OCI-LY1 (cell line): Measurements from ENCODE around the gene AGBL1.

Source experiments
- H2AFZ ChIP-seq: fragments of 200-600 bp; sonication (generic), shearing (Covaris generic); 2 replicates; pipeline ENCODE4 v1.6.0; 2014; ENCODE audit warnings: antibody characterized with exemption, mild to moderate bottlenecking, low read length
- H3F3A ChIP-seq: fragments of 200-600 bp; sonication (generic), shearing (Covaris generic); 2 replicates; pipeline ENCODE4 v1.6.0; 2014; ENCODE audit warnings: mild to moderate bottlenecking, antibody characterized with exemption, low read length, moderate library complexity; ENCODE audit not compliant: insufficient read depth
- H3K27ac ChIP-seq: fragments of 200-600 bp; sonication (generic); 2 replicates; pipeline ENCODE4 v1.5.1; 2014; ENCODE audit warnings: low read length, mixed run types, mild to moderate bottlenecking, low read depth; ENCODE audit not compliant: poor library complexity, severe bottlenecking
- H3K27me3 ChIP-seq: fragments of 200-600 bp; sonication (generic); 2 replicates; pipeline ENCODE4 v1.6.0; 2014; ENCODE audit warnings: antibody characterized with exemption, mild to moderate bottlenecking, low read length, moderate library complexity; ENCODE audit not compliant: insufficient read depth
- H3K36me3 ChIP-seq: fragments of 200-600 bp; sonication (generic); 2 replicates; pipeline ENCODE4 v1.6.1; 2014; ENCODE audit warnings: mild to moderate bottlenecking, antibody characterized with exemption, low read length, moderate library complexity, mixed read lengths; ENCODE audit not compliant: insufficient read depth
- H3K4me1 ChIP-seq: fragments of 200-600 bp; sonication (generic); 2 replicates; pipeline ENCODE4 v1.5.1; 2014; ENCODE audit warnings: mild to moderate bottlenecking, low read length, moderate library complexity; ENCODE audit not compliant: insufficient read depth, severe bottlenecking
- H3K4me2 ChIP-seq: fragments of 200-600 bp; sonication (generic), shearing (Covaris generic); 2 replicates; pipeline ENCODE4 v1.6.1; 2014; ENCODE audit warnings: low read length
- H3K4me3 ChIP-seq: fragments of 200-600 bp; sonication (generic); 2 replicates; pipeline ENCODE4 v1.5.1; 2014; ENCODE audit warnings: low read length, low read depth, mild to moderate bottlenecking, mixed read lengths; ENCODE audit not compliant: poor library complexity, severe bottlenecking
- H3K79me2 ChIP-seq: fragments of 200-600 bp; shearing (Covaris generic); 2 replicates; pipeline ENCODE4 v1.6.1; 2016; ENCODE audit warnings: mixed run types, low read length, mixed read lengths; ENCODE audit not compliant: insufficient read depth
- H3K9ac ChIP-seq: fragments of 200-600 bp; sonication (generic), shearing (Covaris generic); 2 replicates; pipeline ENCODE4 v1.6.1; 2014; ENCODE audit warnings: mild to moderate bottlenecking, low read length, mixed read lengths
- H3K9me2 ChIP-seq: fragments of 200-600 bp; sonication (generic), shearing (Covaris generic); 2 replicates; pipeline ENCODE4 v1.6.1; 2014; ENCODE audit warnings: low read depth, mild to moderate bottlenecking, low read length, mixed read lengths
- H3K9me3 ChIP-seq: fragments of 200-600 bp; shearing (Covaris generic); 2 replicates; pipeline ENCODE4 v1.6.1; 2014; ENCODE audit warnings: low read length, mixed read lengths
- H4K20me1 ChIP-seq: fragments of 200-600 bp; sonication (generic), shearing (Covaris generic); 2 replicates; pipeline ENCODE4 v1.6.0; 2016; ENCODE audit warnings: mild to moderate bottlenecking, low read length; ENCODE audit not compliant: insufficient read depth
- EZH2 ChIP-seq: fragments of 200-600 bp; sonication (generic), shearing (Covaris generic); IDR thresholded peaks from 2 replicates; pipeline ENCODE4 v1.8.0; 2017; ENCODE audit warnings: borderline replicate concordance, mixed run types, mild to moderate bottlenecking, antibody characterized with exemption, low read length, moderate library complexity, mixed read lengths
- TF ChIP-seq, protein P1 (sequence below): fragments of 200-600 bp; sonication (generic), shearing (Covaris generic); IDR thresholded peaks from 2 replicates; pipeline ENCODE4 v1.5.1; 2017; ENCODE audit warnings: mild to moderate bottlenecking, antibody characterized with exemption, low read length, moderate library complexity, mixed read lengths

Gene AGBL1

DNA sequence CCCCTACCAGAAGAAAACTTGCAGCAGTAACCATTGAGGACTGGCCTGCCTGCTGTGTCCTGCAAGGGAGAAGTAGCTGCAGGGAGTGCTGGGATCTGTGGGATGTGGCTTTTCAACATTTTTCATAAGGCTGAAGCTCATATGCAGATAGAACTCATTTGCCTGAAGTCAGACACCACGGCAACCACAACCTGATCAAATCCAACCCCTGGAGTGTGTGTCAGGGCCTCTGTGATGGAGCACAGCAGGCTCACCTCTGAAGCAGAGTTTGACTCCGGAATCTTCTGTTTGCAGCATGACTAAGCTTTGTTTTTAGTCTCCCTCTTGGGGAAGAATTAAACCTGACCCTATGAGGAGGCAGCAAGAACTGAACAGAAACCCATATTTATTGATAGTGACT lies 508.7 kb downstream of the AGBL1 start:
- H3K4me2 ChIP-seq, result no peak overlapping the region
- no peaks in the 10 kb centered on the region for H4K20me1 ChIP-seq
- no peak for TF ChIP-seq EZH2
- TF ChIP-seq, protein P1, sequence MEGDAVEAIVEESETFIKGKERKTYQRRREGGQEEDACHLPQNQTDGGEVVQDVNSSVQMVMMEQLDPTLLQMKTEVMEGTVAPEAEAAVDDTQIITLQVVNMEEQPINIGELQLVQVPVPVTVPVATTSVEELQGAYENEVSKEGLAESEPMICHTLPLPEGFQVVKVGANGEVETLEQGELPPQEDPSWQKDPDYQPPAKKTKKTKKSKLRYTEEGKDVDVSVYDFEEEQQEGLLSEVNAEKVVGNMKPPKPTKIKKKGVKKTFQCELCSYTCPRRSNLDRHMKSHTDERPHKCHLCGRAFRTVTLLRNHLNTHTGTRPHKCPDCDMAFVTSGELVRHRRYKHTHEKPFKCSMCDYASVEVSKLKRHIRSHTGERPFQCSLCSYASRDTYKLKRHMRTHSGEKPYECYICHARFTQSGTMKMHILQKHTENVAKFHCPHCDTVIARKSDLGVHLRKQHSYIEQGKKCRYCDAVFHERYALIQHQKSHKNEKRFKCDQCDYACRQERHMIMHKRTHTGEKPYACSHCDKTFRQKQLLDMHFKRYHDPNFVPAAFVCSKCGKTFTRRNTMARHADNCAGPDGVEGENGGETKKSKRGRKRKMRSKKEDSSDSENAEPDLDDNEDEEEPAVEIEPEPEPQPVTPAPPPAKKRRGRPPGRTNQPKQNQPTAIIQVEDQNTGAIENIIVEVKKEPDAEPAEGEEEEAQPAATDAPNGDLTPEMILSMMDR, result no peak
- H3K27me3 ChIP-seq, result no peaks in the 10 kb centered on the region
- no peaks in the 10 kb centered on the region for H3F3A ChIP-seq
- H3K9me3 ChIP-seq, result no peaks in the 10 kb centered on the region
- H3K9ac ChIP-seq, result no peak overlapping the region
- no peaks in the 10 kb centered on the region for H3K79me2 ChIP-seq
- H2AFZ ChIP-seq, result no peak overlapping the region
- H3K9me2 ChIP-seq, result no peaks in the 10 kb centered on the region
- H3K27ac ChIP-seq, result no peak overlapping the region
- no peaks in the 10 kb centered on the region for H3K36me3 ChIP-seq
- H3K4me1 ChIP-seq, result no peaks in the 10 kb centered on the region
- no peak overlapping the region for H3K4me3 ChIP-seq

DNA sequence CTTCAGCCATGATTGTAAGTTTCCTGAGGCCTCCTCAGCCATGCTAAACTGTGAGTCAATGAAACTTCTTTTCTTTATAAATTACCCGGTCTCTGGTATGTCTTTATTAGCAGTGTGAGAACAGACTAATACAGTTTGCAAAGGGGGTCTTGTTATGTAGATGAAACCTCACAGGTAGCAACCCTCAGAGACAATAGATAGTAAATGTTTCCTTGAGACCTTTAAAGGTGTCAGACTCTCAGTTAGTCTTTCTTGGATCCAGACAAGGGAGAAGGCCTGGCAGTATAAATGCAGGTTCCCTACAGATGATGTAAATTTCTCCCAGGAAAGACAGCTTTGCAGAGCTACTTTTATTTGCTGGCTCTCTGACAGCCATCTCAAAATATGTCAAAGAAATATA lies 510.8 kb downstream of the AGBL1 start:
- TF ChIP-seq EZH2, result no peak
- TF ChIP-seq, protein P1, result no peak
- H3F3A ChIP-seq, result no peaks in the 10 kb centered on the region
- no peak overlapping the region for H3K4me2 ChIP-seq
- H3K27ac ChIP-seq, result no peak overlapping the region
- no peaks in the 10 kb centered on the region for H3K79me2 ChIP-seq
- H3K27me3 ChIP-seq, result no peaks in the 10 kb centered on the region
- H3K36me3 ChIP-seq, result no peaks in the 10 kb centered on the region
- no peak overlapping the region for H3K4me3 ChIP-seq
- H4K20me1 ChIP-seq, result no peaks in the 10 kb centered on the region
- no peaks in the 10 kb centered on the region for H3K9me3 ChIP-seq
- H2AFZ ChIP-seq, result no peak overlapping the region
- H3K9me2 ChIP-seq, result no peaks in the 10 kb centered on the region
- no peaks in the 10 kb centered on the region for H3K4me1 ChIP-seq
- H3K9ac ChIP-seq, result no peak overlapping the region

DNA sequence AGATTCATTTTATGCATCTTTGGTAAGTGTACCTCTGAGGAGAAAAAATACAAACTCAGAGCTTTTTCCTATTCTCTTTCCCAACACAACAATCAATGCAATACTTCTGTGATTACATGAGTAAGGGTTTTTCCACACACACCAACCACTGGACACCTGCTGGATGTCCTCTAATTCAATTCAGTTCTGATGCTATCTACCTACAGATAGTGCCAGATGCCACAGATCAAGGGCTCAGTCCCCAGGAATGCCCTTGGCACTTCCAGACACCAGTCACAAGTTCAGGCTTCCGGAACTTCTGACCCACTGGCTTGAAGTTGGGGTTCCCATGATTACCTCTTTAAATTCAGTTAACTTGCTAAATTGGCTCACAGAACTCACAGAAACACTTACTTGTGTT lies 511.5 kb downstream of the AGBL1 start:
- Histone ChIP-seq H3K79me2 (no peaks in the 10 kb centered on the region), H3F3A (no peaks in the 10 kb centered on the region), H3K4me1 (no peaks in the 10 kb centered on the region), H3K27me3 (no peaks in the 10 kb centered on the region), H3K4me2 (no peak overlapping the region), H3K9me3 (no peaks in the 10 kb centered on the region), H4K20me1 (no peaks in the 10 kb centered on the region), H3K27ac (no peak overlapping the region), H3K9me2 (no peaks in the 10 kb centered on the region), H3K36me3 (no peaks in the 10 kb centered on the region), H2AFZ (no peak overlapping the region), H3K9ac (no peak overlapping the region), H3K4me3 (no peak overlapping the region)
- TF ChIP-seq EZH2, result no peak
- TF ChIP-seq, protein P1, result no peak
